HG03575 (cell line): ENCODE data around the gene WTIP.
"Not testable (repeated sequence)": the region's sequence is repeated elsewhere in the genome, so short reads cannot be mapped to it uniquely, and the experiment has no call there.

Source experiments
- ATAC-seq: cut with Tn5 transposase; IDR thresholded peaks from one replicate; pipeline ENCODE4 v1.9.1; 2021; ENCODE audit not compliant: unreplicated experiment, insufficient number of reproducible peaks, low FRiP score; ENCODE audit errors: extremely low read depth

The WTIP gene

GRCh38 chr19:34480971-34481841 is at the start of gene WTIP:
Gene WTIP, plus strand, starts transcription at chr19:34481758. Its CDS starts 217 bp downstream, at chr19:34481975.
- no peak for ATAC-seq

- no peak for ATAC-seq
Measured at GRCh38 chr19:34432797-34433196, 48.8 kb upstream of the WTIP start.

- no peak for ATAC-seq
Measured at GRCh38 chr19:34436716-34437115, 44.8 kb upstream of the WTIP start.

- no peak for ATAC-seq
Measured at GRCh38 chr19:34448191-34448590, 33.4 kb upstream of the WTIP start.

GRCh38 chr19:34452723-34453122 is 28.8 kb upstream of the WTIP start:
- ATAC-seq = no peak

GRCh38 chr19:34454091-34454490 is 27.5 kb upstream of the WTIP start:
- no peak for ATAC-seq

GRCh38 chr19:34454685-34455084 is 26.9 kb upstream of the WTIP start:
- no peak for ATAC-seq

GRCh38 chr19:34455783-34456480 is 25.6 kb upstream of the WTIP start:
- not testable (repeated sequence) for ATAC-seq

- no peak for ATAC-seq
Measured at GRCh38 chr19:34457446-34457845, 24.1 kb upstream of the WTIP start.

- ATAC-seq = no peak
Measured at GRCh38 chr19:34458677-34459076, 22.9 kb upstream of the WTIP start.

- no peak for ATAC-seq
Measured at GRCh38 chr19:34459614-34460013, 21.9 kb upstream of the WTIP start.

- no peak for ATAC-seq
Measured at GRCh38 chr19:34461375-34462100, 20.0 kb upstream of the WTIP start.

GRCh38 chr19:34464785-34465184 is 16.8 kb upstream of the WTIP start:
- ATAC-seq = not testable (repeated sequence)

- ATAC-seq = no peak
Measured at GRCh38 chr19:34468409-34468808, 13.1 kb upstream of the WTIP start.

- ATAC-seq = not testable (repeated sequence)
Measured at GRCh38 chr19:34469026-34469425, 12.5 kb upstream of the WTIP start.

GRCh38 chr19:34471906-34472700 is 9.5 kb upstream of the WTIP start:
- ATAC-seq = no peak

GRCh38 chr19:34474233-34474989 is 7.1 kb upstream of the WTIP start:
- no peak for ATAC-seq
